ENCODE measurements around the gene ATXN2. TPM values are rescaled to one million over a fixed set of nuclear protein-coding genes. Genes with fewer than 3 reads are reported as not detected.
"Not testable (repeated sequence)": the region's sequence is repeated elsewhere in the genome, so short reads cannot be mapped to it uniquely, and the experiment has no call there.

Gene ATXN2
- total RNA-seq, 1 donor from 2014 or later, result 42.8 TPM

DNA sequence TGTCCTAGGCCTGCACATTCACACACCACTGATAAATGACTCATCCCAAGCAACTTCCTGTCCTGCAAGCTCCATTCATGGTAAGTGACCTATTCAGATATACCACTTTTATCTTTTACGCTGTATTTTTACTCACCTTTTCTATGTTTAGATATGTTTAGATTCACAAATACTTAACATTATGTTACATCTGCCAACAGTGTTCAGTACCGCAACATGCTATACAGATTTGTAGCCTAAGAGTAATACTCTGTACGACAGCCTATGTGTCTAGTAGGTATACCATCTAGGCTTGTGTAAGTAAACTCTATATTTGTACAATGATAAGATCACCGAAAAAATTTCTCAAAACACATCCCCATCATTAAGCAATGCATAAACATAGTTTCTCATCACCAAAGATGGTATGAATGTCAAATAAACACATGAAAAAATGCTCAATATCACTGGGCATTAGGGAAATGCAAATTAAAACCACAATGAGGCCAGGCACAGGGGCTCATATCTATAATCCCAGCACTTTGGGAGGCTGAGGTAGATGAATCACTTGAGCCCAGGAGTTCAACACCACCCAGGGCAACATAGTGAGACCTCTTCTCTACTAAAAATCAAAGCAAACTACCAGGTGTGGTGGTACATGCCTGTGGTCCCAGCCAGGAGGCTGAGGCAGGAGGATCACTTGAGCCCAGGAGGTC, 20.7 kb downstream of the ATXN2 start:
- Histone ChIP-seq H3K27ac (ENCODE audit: low read depth, low read length) (no peak overlapping the region), H3K4me1 (ENCODE audit: control insufficient read depth in 3 of 3, insufficient read depth in 3 of 3, low read length in 3 of 3) (no peaks in the 10 kb centered on the region), H3K9me3 (ENCODE audit: control insufficient read depth in 3 of 3, low read length in 3 of 3) (no peaks in the 10 kb centered on the region), H3K27me3 (ENCODE audit: control insufficient read depth in 3 of 3, insufficient read depth in 3 of 3, low read length in 3 of 3) (no peaks in the 10 kb centered on the region), H3K4me3 (ENCODE audit: low read length in 3 of 3) (no peak overlapping the region), H3K36me3 (ENCODE audit: control insufficient read depth in 3 of 3, insufficient read depth in 3 of 3, low read length in 3 of 3) (peaks cover 0 to 2% (median 0%) of the 10 kb centered on the region in 3 donors), H3K9ac (ENCODE audit: low read depth in 1 of 3, low read length in 3 of 3) (no peak overlapping the region)

DNA sequence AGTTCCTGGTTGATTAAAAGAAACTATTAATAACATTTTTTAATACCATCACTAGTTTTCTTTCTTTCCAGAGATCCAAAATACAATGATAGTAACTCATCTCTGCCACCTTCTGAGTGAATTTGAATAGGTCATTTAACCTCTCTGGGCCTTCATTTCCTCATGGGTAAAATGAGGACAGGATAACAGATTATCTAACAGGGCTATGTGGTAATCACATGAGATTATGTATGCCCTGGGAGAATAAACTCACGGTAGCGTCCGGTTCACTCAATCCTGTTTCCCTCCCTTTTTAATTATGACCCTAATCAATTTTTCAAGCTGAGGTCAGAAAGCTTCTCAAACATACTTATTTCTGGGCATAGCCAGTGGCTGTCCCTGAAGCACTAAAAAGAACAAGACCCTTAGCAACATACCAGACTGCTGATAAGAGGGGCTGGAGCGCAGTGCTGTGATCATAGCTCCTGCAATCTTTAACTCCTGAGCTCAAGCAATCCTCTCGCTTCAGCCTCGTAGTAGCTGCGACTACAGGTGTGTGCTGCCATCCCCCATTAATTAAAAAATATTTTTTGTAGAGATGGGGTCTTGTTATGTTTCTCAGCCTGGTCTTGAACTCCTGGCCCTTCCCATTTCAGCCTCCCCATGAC, 24.2 kb downstream of the ATXN2 start:
- Histone ChIP-seq H3K4me1 (ENCODE audit: control insufficient read depth in 3 of 3, insufficient read depth in 3 of 3, low read length in 3 of 3) (peaks cover 0 to 5% (median 4%) of the 10 kb centered on the region in 3 donors), H3K9me3 (ENCODE audit: control insufficient read depth in 3 of 3, low read length in 3 of 3) (no peaks in the 10 kb centered on the region), H3K4me3 (ENCODE audit: low read length in 3 of 3) (no peak overlapping the region), H3K27me3 (ENCODE audit: control insufficient read depth in 3 of 3, insufficient read depth in 3 of 3, low read length in 3 of 3) (no peaks in the 10 kb centered on the region), H3K9ac (ENCODE audit: low read depth in 1 of 3, low read length in 3 of 3) (no peak overlapping the region), H3K27ac (ENCODE audit: low read depth, low read length) (no peak overlapping the region), H3K36me3 (ENCODE audit: control insufficient read depth in 3 of 3, insufficient read depth in 3 of 3, low read length in 3 of 3) (no peaks in the 10 kb centered on the region)

DNA sequence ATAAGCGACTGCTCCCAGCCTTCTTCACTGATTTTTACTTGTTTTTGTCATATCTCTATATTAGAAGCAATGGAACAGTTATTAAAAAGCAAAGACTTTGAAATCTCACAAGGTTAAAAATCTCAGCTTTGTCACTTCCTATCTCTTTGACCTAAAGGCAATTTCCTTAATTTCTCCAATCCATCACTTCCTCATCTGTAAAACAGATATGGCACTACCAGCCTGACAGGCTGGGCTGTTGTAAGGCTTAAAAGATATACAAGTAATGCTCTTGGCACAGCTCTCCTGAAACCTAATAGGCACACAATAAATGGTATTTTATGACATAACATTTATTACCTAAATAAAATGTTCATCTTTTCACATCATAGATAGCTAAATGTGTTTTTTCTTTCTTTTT, 25.6 kb downstream of the ATXN2 start:
- Histone ChIP-seq H3K9me3 (ENCODE audit: control insufficient read depth in 3 of 3, low read length in 3 of 3) (no peaks in the 10 kb centered on the region), H3K36me3 (ENCODE audit: control insufficient read depth in 3 of 3, insufficient read depth in 3 of 3, low read length in 3 of 3) (no peaks in the 10 kb centered on the region), H3K4me3 (ENCODE audit: low read length in 3 of 3) (no peak overlapping the region), H3K9ac (ENCODE audit: low read depth in 1 of 3, low read length in 3 of 3) (peak overlapping the region in 1 of 3 donors; percentile 20), H3K27me3 (ENCODE audit: control insufficient read depth in 3 of 3, insufficient read depth in 3 of 3, low read length in 3 of 3) (no peaks in the 10 kb centered on the region), H3K27ac (ENCODE audit: low read depth, low read length) (no peak overlapping the region), H3K4me1 (ENCODE audit: control insufficient read depth in 3 of 3, insufficient read depth in 3 of 3, low read length in 3 of 3) (peaks cover 4 to 6% (median 5%) of the 10 kb centered on the region in 3 donors)

DNA sequence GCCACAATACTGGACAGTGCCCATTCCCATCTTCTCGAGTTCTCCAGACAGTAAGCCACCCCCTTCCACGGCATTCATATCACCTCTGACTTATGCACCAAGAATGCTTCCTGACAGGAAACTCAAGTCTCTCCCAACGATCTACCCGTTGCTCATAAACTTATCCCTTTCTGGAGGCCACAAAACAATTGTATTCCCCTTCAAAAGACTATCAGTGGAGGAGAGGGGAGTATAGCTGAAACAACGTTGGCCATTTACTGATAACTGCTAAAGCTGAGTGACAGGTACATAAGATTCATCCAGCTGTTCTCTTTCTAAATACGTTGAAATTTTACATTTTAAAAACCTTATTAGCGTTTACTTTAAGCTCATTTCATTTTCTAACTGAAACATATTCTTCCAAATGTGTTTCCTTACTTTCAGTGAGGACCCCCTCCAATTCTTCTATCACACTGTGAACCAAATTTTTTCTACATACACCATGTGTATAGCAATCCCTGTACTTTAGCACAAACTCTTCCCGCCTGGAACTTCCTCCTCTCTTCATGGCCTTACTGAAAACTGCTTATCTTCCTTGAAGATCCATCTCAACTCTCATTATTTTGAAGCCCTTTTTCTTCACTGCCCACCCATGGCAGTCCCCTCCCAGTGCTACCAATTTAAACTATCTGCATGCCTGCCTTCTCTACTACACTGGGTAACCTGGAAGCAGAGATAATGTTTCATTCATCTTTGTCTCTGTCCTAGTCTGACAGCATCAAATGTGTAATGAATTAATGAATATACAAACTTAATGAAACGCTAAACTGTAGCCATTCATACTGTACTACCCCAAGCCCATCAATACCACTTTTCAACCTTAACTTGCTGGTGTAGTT, 28.8 kb downstream of the ATXN2 start:
- Histone ChIP-seq H3K9ac (ENCODE audit: low read depth in 1 of 3, low read length in 3 of 3) (no peak overlapping the region), H3K4me1 (ENCODE audit: control insufficient read depth in 3 of 3, insufficient read depth in 3 of 3, low read length in 3 of 3) (peaks cover 4 to 6% (median 5%) of the 10 kb centered on the region in 3 donors)

DNA sequence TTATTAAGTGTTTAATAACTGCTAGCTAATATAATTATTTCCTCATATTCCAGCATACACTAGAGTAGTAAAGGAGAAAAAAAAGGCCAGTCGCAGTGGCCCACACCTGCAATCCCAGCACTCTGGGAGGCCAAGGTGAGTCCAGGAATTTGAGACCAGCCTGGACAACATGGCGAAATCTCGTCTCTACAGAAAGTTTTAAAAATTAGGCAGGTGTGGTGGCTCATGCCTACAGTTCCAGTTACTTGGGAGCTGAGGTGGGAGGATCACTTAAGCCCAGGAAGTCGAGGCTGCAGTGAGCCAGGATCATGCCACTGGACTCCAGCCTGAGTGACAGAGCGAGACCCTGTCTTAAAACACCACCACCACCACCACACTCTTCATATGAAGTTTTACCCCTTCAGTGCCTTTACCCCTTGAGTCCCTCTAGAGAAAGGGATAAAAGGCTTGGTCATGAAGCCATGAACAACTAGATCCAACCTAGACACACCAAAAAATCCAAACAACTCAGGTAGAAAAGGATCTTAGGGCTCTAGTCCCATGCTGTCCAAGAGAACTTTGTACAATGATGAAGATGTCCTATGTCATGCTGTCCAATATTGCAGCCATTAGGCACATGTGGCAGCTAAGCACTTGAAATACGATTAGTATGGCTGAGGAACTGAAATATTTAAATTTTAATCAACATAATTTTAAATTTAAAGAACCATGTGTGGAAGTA, 29.6 kb downstream of the ATXN2 start:
- Histone ChIP-seq H3K36me3 (ENCODE audit: control insufficient read depth in 3 of 3, insufficient read depth in 3 of 3, low read length in 3 of 3) (no peaks in the 10 kb centered on the region), H3K4me1 (ENCODE audit: control insufficient read depth in 3 of 3, insufficient read depth in 3 of 3, low read length in 3 of 3) (peaks cover 4 to 6% (median 5%) of the 10 kb centered on the region in 3 donors), H3K27ac (ENCODE audit: low read depth, low read length) (no peak overlapping the region), H3K4me3 (ENCODE audit: low read length in 3 of 3) (no peak overlapping the region), H3K9me3 (ENCODE audit: control insufficient read depth in 3 of 3, low read length in 3 of 3) (no peaks in the 10 kb centered on the region), H3K27me3 (ENCODE audit: control insufficient read depth in 3 of 3, insufficient read depth in 3 of 3, low read length in 3 of 3) (no peaks in the 10 kb centered on the region), H3K9ac (ENCODE audit: low read depth in 1 of 3, low read length in 3 of 3) (no peak overlapping the region)

More for the DNA sequence above, 28.8 kb downstream of the ATXN2 start:
- Histone ChIP-seq H3K9me3 (ENCODE audit: control insufficient read depth in 3 of 3, low read length in 3 of 3) (no peaks in the 10 kb centered on the region), H3K36me3 (ENCODE audit: control insufficient read depth in 3 of 3, insufficient read depth in 3 of 3, low read length in 3 of 3) (no peaks in the 10 kb centered on the region), H3K27me3 (ENCODE audit: control insufficient read depth in 3 of 3, insufficient read depth in 3 of 3, low read length in 3 of 3) (no peaks in the 10 kb centered on the region), H3K4me3 (ENCODE audit: low read length in 3 of 3) (no peak overlapping the region), H3K27ac (ENCODE audit: low read depth, low read length) (no peak overlapping the region)

DNA sequence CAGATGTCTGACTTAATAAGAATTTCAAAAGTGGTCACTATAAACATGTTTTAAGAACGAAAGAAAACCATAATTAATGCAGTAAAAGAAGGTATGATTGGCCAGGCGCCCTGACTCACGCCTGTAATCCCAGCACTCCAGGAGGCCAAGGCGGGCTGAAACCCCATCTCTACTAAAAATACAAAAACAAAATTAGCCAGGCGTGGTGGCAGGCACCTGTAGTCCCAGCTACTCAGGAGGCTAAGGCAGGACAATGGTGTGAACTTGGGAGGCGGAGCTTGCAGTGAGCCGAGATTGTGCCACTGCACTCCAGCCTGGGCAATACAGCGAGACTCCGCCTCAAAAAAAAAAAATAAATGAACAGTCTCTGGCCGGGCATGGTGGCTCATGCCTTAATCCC, 38.3 kb downstream of the ATXN2 start:
- H3K36me3 ChIP-seq (ENCODE audit: control insufficient read depth in 3 of 3, insufficient read depth in 3 of 3, low read length in 3 of 3); H3K9ac ChIP-seq (ENCODE audit: low read depth in 1 of 3, low read length in 3 of 3); H3K4me3 ChIP-seq (ENCODE audit: low read length in 3 of 3); H3K27ac ChIP-seq (ENCODE audit: low read depth, low read length); H3K27me3 ChIP-seq (ENCODE audit: control insufficient read depth in 3 of 3, insufficient read depth in 3 of 3, low read length in 3 of 3); H3K4me1 ChIP-seq (ENCODE audit: control insufficient read depth in 3 of 3, insufficient read depth in 3 of 3, low read length in 3 of 3); H3K9me3 ChIP-seq (ENCODE audit: control insufficient read depth in 3 of 3, low read length in 3 of 3): not testable (repeated sequence)

DNA sequence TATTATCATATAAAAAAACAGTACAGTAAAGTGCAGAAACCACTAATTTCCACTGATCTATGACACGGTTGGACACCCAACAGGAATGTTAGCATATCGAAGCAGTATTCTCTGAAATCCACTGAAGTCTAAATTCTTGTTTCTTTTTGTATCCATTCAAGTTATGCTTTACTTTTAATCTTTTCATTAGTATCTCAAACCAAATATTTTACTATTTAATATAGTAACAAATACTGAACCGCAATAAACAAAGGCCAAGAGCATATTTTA, 41.1 kb downstream of the ATXN2 start:
- H3K4me3 ChIP-seq (ENCODE audit: low read length in 3 of 3), result no peak overlapping the region
- H3K9me3 ChIP-seq (ENCODE audit: control insufficient read depth in 3 of 3, low read length in 3 of 3), result no peaks in the 10 kb centered on the region
- no peaks in the 10 kb centered on the region for H3K27me3 ChIP-seq (ENCODE audit: control insufficient read depth in 3 of 3, insufficient read depth in 3 of 3, low read length in 3 of 3)
- H3K36me3 ChIP-seq (ENCODE audit: control insufficient read depth in 3 of 3, insufficient read depth in 3 of 3, low read length in 3 of 3), result no peaks in the 10 kb centered on the region
- H3K4me1 ChIP-seq (ENCODE audit: control insufficient read depth in 3 of 3, insufficient read depth in 3 of 3, low read length in 3 of 3), result peaks cover 0 to 6% (median 0%) of the 10 kb centered on the region in 3 donors
- H3K9ac ChIP-seq (ENCODE audit: low read depth in 1 of 3, low read length in 3 of 3), result no peak overlapping the region
- no peak overlapping the region for H3K27ac ChIP-seq (ENCODE audit: low read depth, low read length)

DNA sequence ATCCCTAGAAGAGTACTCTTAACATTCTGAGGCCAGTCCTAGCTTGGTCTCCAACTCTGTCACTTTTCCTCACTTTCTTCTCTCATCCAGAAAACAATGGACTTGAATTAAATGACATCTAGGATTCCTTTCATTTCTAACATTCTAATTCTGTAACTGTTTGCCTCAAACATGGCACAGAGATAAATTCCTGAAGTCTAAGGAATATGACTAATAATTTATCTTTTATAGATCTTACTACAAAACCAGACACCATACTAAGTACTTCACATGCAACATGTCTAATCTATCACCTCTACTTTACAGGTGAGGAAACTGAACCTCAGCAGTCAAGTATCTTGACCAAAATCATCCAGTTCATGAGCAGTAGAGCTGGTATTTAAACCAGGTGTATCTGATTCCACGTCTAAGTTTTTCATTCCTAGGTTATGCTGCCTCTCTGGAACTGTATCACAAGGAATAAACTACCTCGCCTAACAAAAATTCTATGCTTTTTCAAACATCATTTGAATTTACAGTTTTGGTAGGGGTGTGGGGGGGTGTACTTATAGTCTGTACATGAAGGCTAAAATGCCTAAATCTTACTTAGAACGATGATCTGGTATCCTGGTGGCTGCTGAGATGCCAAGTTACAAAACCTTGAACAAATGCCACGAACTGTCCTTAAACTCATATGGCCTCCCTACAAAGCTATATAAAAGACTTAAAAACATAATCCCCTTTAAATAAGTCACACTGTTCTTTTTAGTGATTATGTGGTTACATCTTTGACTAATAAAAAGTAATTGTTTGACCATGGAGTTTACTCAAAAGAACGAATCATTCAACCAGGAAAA, 41.6 kb downstream of the ATXN2 start:
- no peak overlapping the region for H3K4me3 ChIP-seq (ENCODE audit: low read length in 3 of 3)
- H3K9me3 ChIP-seq (ENCODE audit: control insufficient read depth in 3 of 3, low read length in 3 of 3), result no peaks in the 10 kb centered on the region
- no peak overlapping the region for H3K9ac ChIP-seq (ENCODE audit: low read depth in 1 of 3, low read length in 3 of 3)
- no peaks in the 10 kb centered on the region for H3K36me3 ChIP-seq (ENCODE audit: control insufficient read depth in 3 of 3, insufficient read depth in 3 of 3, low read length in 3 of 3)
- no peaks in the 10 kb centered on the region for H3K27me3 ChIP-seq (ENCODE audit: control insufficient read depth in 3 of 3, insufficient read depth in 3 of 3, low read length in 3 of 3)
- no peak overlapping the region for H3K27ac ChIP-seq (ENCODE audit: low read depth, low read length)
- H3K4me1 ChIP-seq (ENCODE audit: control insufficient read depth in 3 of 3, insufficient read depth in 3 of 3, low read length in 3 of 3), result peaks cover 0 to 6% (median 0%) of the 10 kb centered on the region in 3 donors

DNA sequence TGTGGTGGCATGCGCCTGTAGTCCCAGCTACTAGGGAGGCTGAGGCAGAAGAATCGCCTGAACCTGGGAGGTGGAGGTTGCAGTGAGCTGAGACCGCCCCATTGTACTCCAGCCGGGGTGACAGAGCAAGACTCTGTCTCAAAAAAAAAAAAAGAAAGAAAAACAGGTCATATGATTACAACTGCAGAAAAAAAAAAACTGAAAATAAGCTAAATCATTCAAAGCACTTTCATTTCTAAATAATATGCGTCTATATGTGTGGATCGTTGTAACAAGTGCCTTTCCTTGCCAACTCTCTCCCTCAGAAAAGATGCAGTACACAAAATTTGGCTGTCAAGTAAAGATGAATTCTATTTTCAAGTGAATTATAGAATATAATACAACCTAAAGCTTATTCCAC, 42.4 kb downstream of the ATXN2 start:
- Histone ChIP-seq H3K36me3 (ENCODE audit: control insufficient read depth in 3 of 3, insufficient read depth in 3 of 3, low read length in 3 of 3) (no peaks in the 10 kb centered on the region), H3K27me3 (ENCODE audit: control insufficient read depth in 3 of 3, insufficient read depth in 3 of 3, low read length in 3 of 3) (no peaks in the 10 kb centered on the region), H3K4me1 (ENCODE audit: control insufficient read depth in 3 of 3, insufficient read depth in 3 of 3, low read length in 3 of 3) (peaks cover 0 to 6% (median 0%) of the 10 kb centered on the region in 3 donors), H3K9me3 (ENCODE audit: control insufficient read depth in 3 of 3, low read length in 3 of 3) (no peaks in the 10 kb centered on the region), H3K9ac (ENCODE audit: low read depth in 1 of 3, low read length in 3 of 3) (no peak overlapping the region), H3K4me3 (ENCODE audit: low read length in 3 of 3) (no peak overlapping the region), H3K27ac (ENCODE audit: low read depth, low read length) (no peak overlapping the region)
